A673 (cell line): ENCODE measurements around the gene HSD17B13. TPM values are rescaled to one million over a fixed set of nuclear protein-coding genes. Genes with fewer than 3 reads are reported as not detected.
A peak's percentile ranks its signal among the peaks of the same experiment; 100 is the strongest.
"Not testable (repeated sequence)": the region's sequence is repeated elsewhere in the genome, so short reads cannot be mapped to it uniquely, and the experiment has no call there.

Source experiments
- BruUV-seq: library from RNA; stranded (reverse); fragments of 400-500 nt; replicated peaks from 2 replicates; lab custom pipeline; 2021; lab: Mats Ljungman, UMichigan
- CTCF ChIA-PET: fragments of 300-600 bp; sonication (Branson Sonifier 250); formaldehyde crosslinking; loops from one replicate; lab custom pipeline; 2022; ENCODE audit warnings: antibody characterized with exemption; lab: Charles Lee
- POLR2A ChIA-PET: fragments of 300-600 bp; sonication (Branson Sonifier 250); formaldehyde crosslinking; loops from one replicate; lab custom pipeline; 2022; ENCODE audit warnings: antibody characterized with exemption; ENCODE audit not compliant: low non-redundant PET; lab: Charles Lee
- DNase-seq: peaks from one replicate; pipeline ENCODE4 v3.0.0-alpha.2; 2015; ENCODE audit warnings: low spot score
- H3K27ac ChIP-seq: fragments of 200-600 bp; sonication (generic); 2 replicates; pipeline ENCODE4 v1.5.1; 2016; ENCODE audit warnings: mixed run types, low read depth, mild to moderate bottlenecking, mixed read lengths, antibody characterized with exemption, low read length; ENCODE audit not compliant: poor library complexity, severe bottlenecking
- H3K27me3 ChIP-seq: fragments of 200-600 bp; sonication (generic); replicated peaks from 2 replicates; pipeline ENCODE4 v1.6.1; 2017; ENCODE audit warnings: mixed run types, low read depth, mild to moderate bottlenecking, mixed read lengths, antibody characterized with exemption, low read length; ENCODE audit not compliant: insufficient read depth, poor library complexity
- H3K36me3 ChIP-seq: fragments of 200-600 bp; sonication (generic); 2 replicates; pipeline ENCODE4 v1.6.1; 2016; ENCODE audit warnings: mixed run types, mild to moderate bottlenecking, mixed read lengths, antibody characterized with exemption, low read length; ENCODE audit not compliant: insufficient read depth, poor library complexity, severe bottlenecking
- H3K4me1 ChIP-seq: fragments of 200-600 bp; sonication (generic); 2 replicates; pipeline ENCODE4 v1.6.1; 2017; ENCODE audit warnings: mixed run types, mild to moderate bottlenecking, mixed read lengths, antibody characterized with exemption, low read length; ENCODE audit not compliant: insufficient read depth, poor library complexity, severe bottlenecking
- H3K4me3 ChIP-seq: fragments of 200-600 bp; sonication (generic); 2 replicates; pipeline ENCODE4 v1.5.1; 2016; ENCODE audit warnings: low read depth, mixed run types, mild to moderate bottlenecking, mixed read lengths, low read length; ENCODE audit not compliant: poor library complexity, severe bottlenecking
- H3K9me3 ChIP-seq: fragments of 200-600 bp; sonication (generic); 2 replicates; pipeline ENCODE4 v1.6.1; 2016; ENCODE audit warnings: mixed run types, low read depth, mild to moderate bottlenecking, mixed read lengths, antibody characterized with exemption, low read length; ENCODE audit not compliant: poor library complexity, severe bottlenecking
- CTCF ChIP-seq: fragments of 300-800, 200-600 bp; sonication (generic); conservative IDR thresholded peaks from 2 replicates; pipeline ENCODE4 v1.5.1; 2017; ENCODE audit warnings: low read depth, mild to moderate bottlenecking, antibody characterized with exemption, low read length, moderate library complexity, mixed read lengths
- EZH2 ChIP-seq: fragments of 200-600 bp; sonication (generic); IDR thresholded peaks from 2 replicates; pipeline ENCODE4 v1.6.1; 2017; ENCODE audit warnings: borderline replicate concordance, low read depth, mild to moderate bottlenecking, mixed read lengths, antibody characterized with exemption, low read length; ENCODE audit not compliant: poor library complexity, severe bottlenecking
- intact Hi-C: fragments of 100-400 bp; cut with micrococcal nuclease; formaldehyde crosslinking; loops from one replicate; pipeline ENCODE4 v1.10.0; 2022; ENCODE audit not compliant: unreplicated experiment
- total RNA-seq: library from RNA; stranded (reverse); gene quantifications from 2 replicates; pipeline ENCODE4 v1.2.3, GENCODE V29; 2021

The HSD17B13 gene
- total RNA-seq, 1 experiment from 2014 or later = not detected

- CTCF ChIA-PET = no interaction called here
- H3K27ac ChIP-seq = no peak overlapping the region
- no peaks in the 10 kb centered on the region for H3K4me1 ChIP-seq
- intact Hi-C loops = no loop called here
- DNase-seq = no peak
- no peaks in the 10 kb centered on the region for H3K27me3 ChIP-seq
- TF ChIP-seq EZH2 (no peak), CTCF (no peak)
- POLR2A ChIA-PET = no interaction called here
- no peaks in the 10 kb centered on the region for H3K9me3 ChIP-seq
- H3K36me3 ChIP-seq = no peaks in the 10 kb centered on the region
- no TSS peak for BruUV-seq
- H3K4me3 ChIP-seq = no peak overlapping the region
These were observed 794 bp downstream of the HSD17B13 start for GRCh38 chr4:87321888-87322287.

- Histone ChIP-seq H3K4me3 (no peak overlapping the region), H3K27ac (no peak overlapping the region), H3K9me3 (no peaks in the 10 kb centered on the region), H3K4me1 (peaks cover 7% of the 10 kb centered on the region), H3K36me3 (no peaks in the 10 kb centered on the region), H3K27me3 (no peaks in the 10 kb centered on the region)
- intact Hi-C loops = no loop called here
- no peak for DNase-seq
- ChIA-PET CTCF (no interaction called here), POLR2A (no interaction called here)
- BruUV-seq = no TSS peak
- TF ChIP-seq CTCF (no peak), EZH2 (no peak)
These were observed 5.2 kb downstream of the HSD17B13 start for GRCh38 chr4:87317527-87317926.

- no peaks in the 10 kb centered on the region for H3K27me3 ChIP-seq
- no peak for DNase-seq
- no peaks in the 10 kb centered on the region for H3K36me3 ChIP-seq
- CTCF ChIA-PET = no interaction called here
- no TSS peak for BruUV-seq
- H3K27ac ChIP-seq = no peak overlapping the region
- no peaks in the 10 kb centered on the region for H3K9me3 ChIP-seq
- no peak overlapping the region for H3K4me3 ChIP-seq
- POLR2A ChIA-PET = no interaction called here
- intact Hi-C loops = no loop called here
- TF ChIP-seq EZH2 (no peak), CTCF (no peak)
- H3K4me1 ChIP-seq = peaks cover 7% of the 10 kb centered on the region
These were observed 5.7 kb downstream of the HSD17B13 start for GRCh38 chr4:87316961-87317360.

GRCh38 chr4:87315000-87315399, 7.7 kb downstream of the HSD17B13 start:
- H3K36me3 ChIP-seq, CTCF ChIA-PET, H3K27me3 ChIP-seq, H3K4me1 ChIP-seq, BruUV-seq, intact Hi-C loops, H3K9me3 ChIP-seq, H3K4me3 ChIP-seq: not testable (repeated sequence)
- POLR2A ChIA-PET = interaction anchor here (0.6 kb wide), 1 partner anchor 346 kb away, joined by 7 read pairs; no protein-coding TSS in a partner anchor
- DNase-seq = peak; percentile 22
- peak overlapping the region; percentile 37 for H3K27ac ChIP-seq
